DND-41 (cell line): ENCODE results near the gene PROSER1.

ENCODE experiments used
- ATAC-seq: fragments of 200-7000 bp; cut with Tn5 transposase; 3 replicates; pipeline ENCODE4 v1.9.1; 2021; ENCODE audit warnings: low read depth; ENCODE audit not compliant: insufficient read depth
- DNase-seq: peaks from one replicate; pipeline ENCODE4 v3.0.0-alpha.2; 2020
- H2AFZ ChIP-seq: 2 replicates; pipeline ENCODE4 v1.6.0; 2012; ENCODE audit warnings: low read depth, low read length
- H3K27ac ChIP-seq: 2 replicates; pipeline ENCODE4 v1.5.1; 2012; ENCODE audit warnings: low read length, inconsistent platforms
- H3K27me3 ChIP-seq: fragments of 200-600 bp; sonication (generic); 2 replicates; pipeline ENCODE4 v1.6.0; 2012; ENCODE audit warnings: low read length, mild to moderate bottlenecking, inconsistent platforms; ENCODE audit not compliant: insufficient read depth, poor library complexity
- H3K36me3 ChIP-seq: 2 replicates; pipeline ENCODE4 v1.5.1; 2012; ENCODE audit warnings: low read length, inconsistent platforms; ENCODE audit not compliant: insufficient read depth
- H3K4me1 ChIP-seq: 2 replicates; pipeline ENCODE4 v1.5.1; 2012; ENCODE audit warnings: mild to moderate bottlenecking, low read length; ENCODE audit not compliant: insufficient read depth
- H3K4me2 ChIP-seq: 2 replicates; pipeline ENCODE4 v1.6.0; 2012; ENCODE audit warnings: mild to moderate bottlenecking, moderate library complexity, low read length, inconsistent platforms; ENCODE audit not compliant: insufficient read depth
- H3K4me3 ChIP-seq, 2 experiments: fragments of 200-600 bp in 1 of 2; shearing (Covaris generic) in 1 of 2; 2 replicates each; pipeline ENCODE4 v1.5.1; 2012 to 2016; ENCODE audit warnings: inconsistent platforms in 2 of 2, low read length in 2 of 2, mild to moderate bottlenecking in 2 of 2, low read depth in 1 of 2, moderate library complexity in 1 of 2
- H3K79me2 ChIP-seq: 2 replicates; pipeline ENCODE4 v1.6.0; 2012; ENCODE audit warnings: low read length, inconsistent platforms; ENCODE audit not compliant: insufficient read depth
- H3K9ac ChIP-seq: 2 replicates; pipeline ENCODE4 v1.6.0; 2012; ENCODE audit warnings: low read depth, mild to moderate bottlenecking, inconsistent platforms, low read length, moderate library complexity
- H3K9me3 ChIP-seq: 2 replicates; pipeline ENCODE4 v1.5.1; 2012; ENCODE audit warnings: low read length, moderate library complexity, mild to moderate bottlenecking, inconsistent platforms; ENCODE audit not compliant: insufficient read depth, severe bottlenecking
- H4K20me1 ChIP-seq: 2 replicates; pipeline ENCODE4 v1.6.0; 2012; ENCODE audit warnings: low read length; ENCODE audit not compliant: insufficient read depth
- CTCF ChIP-seq: IDR thresholded peaks from 2 replicates; pipeline ENCODE4 v1.5.1; 2012; ENCODE audit warnings: borderline replicate concordance, low read length, moderate library complexity, mild to moderate bottlenecking; ENCODE audit not compliant: poor library complexity, severe bottlenecking; ENCODE audit errors: extremely low read depth
- EZH2 ChIP-seq: IDR thresholded peaks from 3 replicates; pipeline ENCODE4 v1.6.1; 2012; ENCODE audit warnings: borderline replicate concordance, low read depth, mild to moderate bottlenecking, moderate library complexity, low read length, inconsistent platforms; ENCODE audit not compliant: severe bottlenecking

The PROSER1 gene

GRCh38 chr13:39040206-39040605 is 2.3 kb upstream of the PROSER1 start:
- TF ChIP-seq CTCF, result no peak
- no peak for TF ChIP-seq EZH2
- Histone ChIP-seq H3K4me1 (peaks cover 32% of the 10 kb centered on the region), H3K4me2 (peak overlapping the region; percentile 83), H3K79me2 (peaks cover 56% of the 10 kb centered on the region), H3K27ac (no peak overlapping the region), H3K9me3 (no peaks in the 10 kb centered on the region), H3K4me3 (peak overlapping the region in 1 of 2 experiments; percentile 91; a peak in 2 of 4 replicates), H2AFZ (no peak overlapping the region), H3K27me3 (no peaks in the 10 kb centered on the region), H3K36me3 (peaks cover 22% of the 10 kb centered on the region; the same call in 1 of the 2 replicates), H3K9ac (0 out of 2 replicates have a peak overlapping the region, but pooled peaks have one; percentile 1), H4K20me1 (peaks cover 8% of the 10 kb centered on the region)
- DNase-seq (no peak), ATAC-seq (no peak)

DNA sequence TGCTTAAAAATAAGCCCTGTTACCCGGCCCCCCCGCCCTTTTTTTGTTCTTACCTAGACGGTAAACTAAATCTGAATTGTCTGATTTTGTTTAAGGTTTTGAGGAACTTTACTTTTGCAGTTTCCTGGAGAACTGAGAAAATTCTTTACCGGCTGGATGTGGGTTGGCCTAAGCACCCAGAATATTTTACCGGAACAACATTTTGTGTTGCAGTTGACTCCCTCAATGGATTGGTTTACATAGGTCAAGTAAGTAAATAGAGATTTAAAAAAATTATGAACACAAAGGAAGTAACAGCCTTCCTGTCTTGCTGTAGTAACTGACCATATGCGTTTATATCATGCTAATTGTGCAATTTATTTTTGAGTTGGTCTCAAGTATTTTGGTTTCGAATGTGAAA is 1.2 kb upstream of the PROSER1 start:
- TF ChIP-seq EZH2 (no peak), CTCF (no peak)
- Histone ChIP-seq H3K27ac (peak overlapping the region; percentile 94), H2AFZ (peak overlapping the region; percentile 98), H3K79me2 (peaks cover 67% of the 10 kb centered on the region), H3K36me3 (peaks cover 19% of the 10 kb centered on the region; the same call in 1 of the 2 replicates), H3K4me2 (peak overlapping the region; percentile 83), H3K27me3 (no peaks in the 10 kb centered on the region), H3K9ac (peak overlapping the region; percentile 86), H3K9me3 (no peaks in the 10 kb centered on the region), H4K20me1 (peaks cover 18% of the 10 kb centered on the region), H3K4me3 (peak overlapping the region; percentile 85 to 91), H3K4me1 (peaks cover 44% of the 10 kb centered on the region)
- DNase-seq, result no peak
- ATAC-seq, result no peak

- Histone ChIP-seq H3K27ac (peak overlapping the region; percentile 94), H3K36me3 (peaks cover 16% of the 10 kb centered on the region; the same call in 1 of the 2 replicates), H4K20me1 (peaks cover 23% of the 10 kb centered on the region), H2AFZ (peak overlapping the region; percentile 98), H3K9ac (peak overlapping the region; percentile 86), H3K4me2 (peak overlapping the region; percentile 83), H3K4me3 (peak overlapping the region; percentile 85 to 91), H3K9me3 (no peaks in the 10 kb centered on the region), H3K79me2 (peaks cover 72% of the 10 kb centered on the region), H3K4me1 (peaks cover 48% of the 10 kb centered on the region), H3K27me3 (no peaks in the 10 kb centered on the region)
- peak; percentile 49 for ATAC-seq
- no peak for DNase-seq
- TF ChIP-seq CTCF (no peak), EZH2 (no peak)
These were observed 711 bp upstream of the PROSER1 start for GRCh38 chr13:39038569-39039030.
